H9 (cell line): ENCODE results near the gene PTGDR2. TPM values are rescaled to one million over a fixed set of nuclear protein-coding genes. Genes with fewer than 3 reads are reported as not detected.

Experiments used
- DNase-seq: peaks from one replicate; pipeline ENCODE4 v3.0.0-alpha.2; 2017
- H2AFZ ChIP-seq: one replicate; pipeline ENCODE4 v1.6.1; 2013; ENCODE audit warnings: mild to moderate bottlenecking, low read length, control low read depth, moderate library complexity
- H2AK5ac ChIP-seq: 2 replicates; pipeline ENCODE4 v1.6.1; 2013; ENCODE audit warnings: low read length, control low read depth, mixed read lengths; ENCODE audit not compliant: insufficient read length
- H2BK120ac ChIP-seq: one replicate; pipeline ENCODE4 v1.6.1; 2013; ENCODE audit warnings: low read depth, mild to moderate bottlenecking, low read length, control low read depth, inconsistent platforms; ENCODE audit not compliant: poor library complexity, severe bottlenecking
- H2BK12ac ChIP-seq: 2 replicates; pipeline ENCODE4 v1.6.1; 2013; ENCODE audit warnings: low read length, control low read depth, mixed read lengths, low read depth; ENCODE audit not compliant: insufficient read length
- H2BK15ac ChIP-seq: 2 replicates; pipeline ENCODE4 v1.6.1; 2013; ENCODE audit warnings: low read depth, low read length, control low read depth
- H2BK20ac ChIP-seq: one replicate; pipeline ENCODE4 v1.6.1; 2013; ENCODE audit warnings: low read depth, mild to moderate bottlenecking, low read length, control low read depth, inconsistent platforms; ENCODE audit not compliant: poor library complexity, severe bottlenecking
- H2BK5ac ChIP-seq: 2 replicates; pipeline ENCODE4 v1.6.1; 2013; ENCODE audit warnings: low read length, control low read depth, mixed read lengths; ENCODE audit not compliant: insufficient read length
- H3K14ac ChIP-seq: 2 replicates; pipeline ENCODE4 v1.6.1; 2013; ENCODE audit warnings: low read length, control low read depth; ENCODE audit not compliant: insufficient read depth
- H3K18ac ChIP-seq: 2 replicates; pipeline ENCODE4 v1.6.1; 2013; ENCODE audit warnings: low read depth, mild to moderate bottlenecking, mixed read lengths, low read length, control low read depth; ENCODE audit not compliant: insufficient read length
- H3K23ac ChIP-seq: 2 replicates; pipeline ENCODE4 v1.6.1; 2013; ENCODE audit warnings: low read length, control low read depth, mixed read lengths, low read depth; ENCODE audit not compliant: insufficient read length
- H3K23me2 ChIP-seq: 2 replicates; pipeline ENCODE4 v1.6.1; 2013; ENCODE audit warnings: low read depth, mild to moderate bottlenecking, mixed read lengths, low read length, control low read depth; ENCODE audit not compliant: insufficient read length, poor library complexity, severe bottlenecking
- H3K27ac ChIP-seq: 2 replicates; pipeline ENCODE4 v1.5.1; 2013; ENCODE audit warnings: low read length, control low read depth, mixed read lengths, low read depth; ENCODE audit not compliant: insufficient read length
- H3K27me3 ChIP-seq: 2 replicates; pipeline ENCODE4 v1.6.1; 2013; ENCODE audit warnings: low read length, control low read depth, inconsistent platforms; ENCODE audit not compliant: insufficient read depth
- H3K4ac ChIP-seq: 2 replicates; pipeline ENCODE4 v1.6.1; 2013; ENCODE audit warnings: low read depth, mild to moderate bottlenecking, control low read depth, inconsistent platforms, low read length, moderate library complexity
- H3K4me1 ChIP-seq: 2 replicates; pipeline ENCODE4 v1.6.1; 2013; ENCODE audit warnings: low read length, control low read depth, inconsistent platforms; ENCODE audit not compliant: insufficient read depth
- H3K4me2 ChIP-seq: 2 replicates; pipeline ENCODE4 v1.6.1; 2013; ENCODE audit warnings: low read length, control low read depth, mixed read lengths; ENCODE audit not compliant: insufficient read length, insufficient read depth
- H3K56ac ChIP-seq: 2 replicates; pipeline ENCODE4 v1.6.1; 2013; ENCODE audit warnings: low read depth, mild to moderate bottlenecking, mixed read lengths, low read length, control low read depth; ENCODE audit not compliant: insufficient read length
- H3K79me1 ChIP-seq: 2 replicates; pipeline ENCODE4 v1.6.1; 2013; ENCODE audit warnings: low read depth, mild to moderate bottlenecking, moderate library complexity, low read length, control low read depth, inconsistent platforms; ENCODE audit not compliant: insufficient read depth, poor library complexity, severe bottlenecking
- H3K79me2 ChIP-seq: 2 replicates; pipeline ENCODE4 v1.6.1; 2013; ENCODE audit warnings: low read length, control low read depth, inconsistent platforms; ENCODE audit not compliant: insufficient read depth
- H3K9ac ChIP-seq: 2 replicates; pipeline ENCODE4 v1.6.1; 2013; ENCODE audit warnings: low read length, control low read depth, mixed read lengths; ENCODE audit not compliant: insufficient read length; ENCODE audit errors: extremely low read depth
- H3K9me3 ChIP-seq: one replicate; pipeline ENCODE4 v1.6.1; 2013; ENCODE audit warnings: low read depth, low read length, inconsistent platforms; ENCODE audit not compliant: control insufficient read depth
- H3T11ph ChIP-seq: one replicate; pipeline ENCODE4 v1.6.1; 2013; ENCODE audit warnings: mild to moderate bottlenecking, low read length, control low read depth, inconsistent platforms
- H4K20me1 ChIP-seq: one replicate; pipeline ENCODE4 v1.6.1; 2013; ENCODE audit not compliant: control insufficient read depth, insufficient read length, insufficient read depth
- H4K5ac ChIP-seq: 2 replicates; pipeline ENCODE4 v1.6.1; 2013; ENCODE audit warnings: low read depth, mild to moderate bottlenecking, mixed read lengths, low read length, control low read depth; ENCODE audit not compliant: insufficient read length
- H4K8ac ChIP-seq: replicated peaks from 2 replicates; pipeline ENCODE4 v1.6.1; 2013; ENCODE audit warnings: low read length, control low read depth, mixed read lengths, low read depth; ENCODE audit not compliant: insufficient read length
- H4K91ac ChIP-seq: 2 replicates; pipeline ENCODE4 v1.6.1; 2013; ENCODE audit warnings: low read depth, mild to moderate bottlenecking, moderate library complexity, mixed read lengths, low read length, control low read depth; ENCODE audit not compliant: insufficient read length
- H3K27ac Mint-ChIP-seq, 3 experiments: 2 replicates in 2 of 3; 3 replicates in 1 of 3; pipeline ENCODE4 v1.8.0; 2020 to 2021; ENCODE audit warnings: mixed read lengths in 3 of 3, mild to moderate bottlenecking in 1 of 3, moderate library complexity in 1 of 3
- H3K27me3 Mint-ChIP-seq: 2 replicates; pipeline ENCODE4 v1.8.0; 2021; ENCODE audit warnings: low read depth, mild to moderate bottlenecking, moderate library complexity, mixed read lengths
- H3K36me3 Mint-ChIP-seq, 3 experiments: 2 replicates in 2 of 3; 3 replicates in 1 of 3; pipeline ENCODE4 v1.8.0; 2020 to 2021; ENCODE audit warnings: low read depth in 3 of 3, mixed read lengths in 3 of 3; ENCODE audit not compliant: insufficient read depth in 1 of 3
- H3K4me1 Mint-ChIP-seq, 2 experiments: 2 replicates each; pipeline ENCODE4 v1.8.0; 2020; ENCODE audit warnings: mixed read lengths in 2 of 2
- H3K4me3 Mint-ChIP-seq, 2 experiments: 2 replicates in 1 of 2; 3 replicates in 1 of 2; pipeline ENCODE4 v1.8.0; 2020 to 2021; ENCODE audit warnings: mild to moderate bottlenecking in 2 of 2, mixed read lengths in 2 of 2, moderate library complexity in 1 of 2
- H3K9me3 Mint-ChIP-seq, 2 experiments: 2 replicates in 1 of 2; 3 replicates in 1 of 2; pipeline ENCODE4 v1.8.0; 2020; ENCODE audit warnings: mild to moderate bottlenecking in 2 of 2, mixed read lengths in 2 of 2, moderate library complexity in 1 of 2
- CTCF ChIP-seq: fragments of 200-600 bp; sonication (generic); conservative IDR thresholded peaks from 3 replicates; pipeline ENCODE4 v1.8.0; 2021; ENCODE audit warnings: antibody characterized with exemption, mild to moderate bottlenecking
- WGBS: extraction: QIAGEN DNeasy Blood & Tissue Kit; methylation state at CpG from one replicate; pipeline ENCODE4 v1.1.7; 2013; ENCODE audit warnings: missing lambda C conversion rate, low lambda C conversion rate, mixed read lengths; ENCODE audit not compliant: insufficient read length; ENCODE audit errors: extremely low coverage; 5-methylcytosine and 5-hydroxymethylcytosine counted together
- total RNA-seq: library from RNA; stranded (reverse); gene quantifications from 2 replicates; pipeline ENCODE4 v1.2.1, GENCODE V29; 2021

Gene PTGDR2
- total RNA-seq, 1 experiment from 2014 or later, result not detected

- H2AFZ ChIP-seq, result no peak overlapping the region
- H3K4me1 ChIP-seq, result peaks cover 2% of the 10 kb centered on the region; the same call in 1 of the 2 replicates
- no peak overlapping the region for H2BK15ac ChIP-seq
- H3K27ac ChIP-seq, result no peak overlapping the region
- H3K4me2 ChIP-seq, result no peak overlapping the region
- no peak overlapping the region for H3K14ac ChIP-seq
- no peaks in the 10 kb centered on the region for H3K9me3 ChIP-seq
- H4K20me1 ChIP-seq, result no peaks in the 10 kb centered on the region
- no peaks in the 10 kb centered on the region for H3K79me1 ChIP-seq
- H3T11ph ChIP-seq, result no peak overlapping the region
- peaks cover 9 to 10% of the 10 kb centered on the region in 2 experiments for H3K4me1 Mint-ChIP-seq
- no peak overlapping the region for H4K5ac ChIP-seq
- no peak overlapping the region for H2BK5ac ChIP-seq
- H2BK120ac ChIP-seq, result no peak overlapping the region
- H3K4me3 Mint-ChIP-seq, result no peak overlapping the region
- no peak overlapping the region for H2AK5ac ChIP-seq
- no peak overlapping the region for H3K56ac ChIP-seq
- H3K36me3 Mint-ChIP-seq, result no peaks in the 10 kb centered on the region
- H3K23ac ChIP-seq, result no peak overlapping the region
- H3K9ac ChIP-seq, result no peak overlapping the region
- no peak overlapping the region for H4K91ac ChIP-seq
- no peaks in the 10 kb centered on the region for H3K27me3 ChIP-seq
- H2BK12ac ChIP-seq, result no peak overlapping the region
- H3K4ac ChIP-seq, result no peak overlapping the region
- no peak overlapping the region for H3K27ac Mint-ChIP-seq
- H4K8ac ChIP-seq, result no peak overlapping the region
- H3K79me2 ChIP-seq, result no peaks in the 10 kb centered on the region
- no peak overlapping the region for H2BK20ac ChIP-seq
- no peak for TF ChIP-seq CTCF
- no peaks in the 10 kb centered on the region; the same call in 1 of the 2 replicates for H3K27me3 Mint-ChIP-seq
- H3K23me2 ChIP-seq, result no peaks in the 10 kb centered on the region
- H3K18ac ChIP-seq, result no peak overlapping the region
- H3K9me3 Mint-ChIP-seq, result peaks cover 0 to 2% of the 10 kb centered on the region in 2 experiments; a peak in 1 of 5 replicates
- no peak for DNase-seq
- no CpG with 5 or more reads among the region's 10 CpGs for WGBS
These were observed 13.1 kb upstream of the PTGDR2 start for GRCh38 chr11:60868682-60869450.
